SK-N-SH treated with all-trans-retinoic acid at 6 μM for 48 hours (cell line): ENCODE results near the gene LRCH1.

Source experiments
- ATAC-seq: fragments of 200-7000 bp; cut with Tn5 transposase; 3 replicates; pipeline ENCODE4 v1.9.1; 2020; ENCODE audit warnings: mild to moderate bottlenecking, moderate library complexity
- ARNTL ChIP-seq: fragments of 450-650 bp; formaldehyde crosslinking; IDR thresholded peaks from 2 replicates; pipeline ENCODE4 v1.5.0; 2020; ENCODE audit warnings: low read depth, mild to moderate bottlenecking, moderate library complexity, borderline replicate concordance
- BACH2 ChIP-seq: fragments of 250-450 bp; sonication (Bioruptor Pico); IDR thresholded peaks from 2 replicates; pipeline ENCODE4 v1.9.0; 2021; ENCODE audit warnings: mild to moderate bottlenecking, borderline replicate concordance
- CREB5 ChIP-seq: fragments of 250-450 bp; sonication (Bioruptor Pico); IDR thresholded peaks from 2 replicates; pipeline ENCODE4 v1.5.1; 2020; ENCODE audit warnings: low read depth, mild to moderate bottlenecking, moderate library complexity
- CSDC2 ChIP-seq: fragments of 250-450 bp; sonication (Bioruptor Pico); IDR thresholded peaks from 2 replicates; pipeline ENCODE4 v1.5.0; 2020; ENCODE audit warnings: mild to moderate bottlenecking, moderate library complexity
- CSRNP3 ChIP-seq: fragments of 250-450 bp; sonication (Bioruptor Pico); IDR thresholded peaks from 2 replicates; pipeline ENCODE4 v1.5.1; 2021; ENCODE audit warnings: mild to moderate bottlenecking, moderate library complexity
- ESRRG ChIP-seq: fragments of 250-450 bp; sonication (Bioruptor Pico); IDR thresholded peaks from 2 replicates; pipeline ENCODE4 v1.6.1; 2021; ENCODE audit warnings: mild to moderate bottlenecking
- GLIS3 ChIP-seq: fragments of 250-450 bp; sonication (Bioruptor Pico); IDR thresholded peaks from 2 replicates; pipeline ENCODE4 v1.5.0; 2020; ENCODE audit warnings: mild to moderate bottlenecking, moderate library complexity
- ISL1 ChIP-seq: fragments of 250-450 bp; sonication (Bioruptor Pico); IDR thresholded peaks from 2 replicates; pipeline ENCODE4 v2.1.2; 2022; ENCODE audit warnings: mild to moderate bottlenecking, moderate library complexity
- OSR1 ChIP-seq: fragments of 250-450 bp; sonication (Bioruptor Pico); IDR thresholded peaks from 2 replicates; pipeline ENCODE4 v1.8.0; 2022; ENCODE audit warnings: moderate library complexity, mild to moderate bottlenecking, inconsistent platforms
- PATZ1 ChIP-seq: fragments of 250-450 bp; sonication (Bioruptor Pico); IDR thresholded peaks from 2 replicates; pipeline ENCODE4 v1.8.0; 2020; ENCODE audit warnings: mild to moderate bottlenecking, moderate library complexity, borderline replicate concordance
- POU6F1 ChIP-seq: fragments of 250-450 bp; sonication (Bioruptor Pico); IDR thresholded peaks from 2 replicates; pipeline ENCODE4 v1.8.0; 2021; ENCODE audit warnings: low read depth, mild to moderate bottlenecking, moderate library complexity, borderline replicate concordance
- PPARA ChIP-seq: fragments of 250-450 bp; sonication (Bioruptor Pico); IDR thresholded peaks from 2 replicates; pipeline ENCODE4 v1.5.0; 2020; ENCODE audit warnings: mild to moderate bottlenecking, borderline replicate concordance
- RARB ChIP-seq: fragments of 250-450 bp; sonication (Bioruptor Pico); IDR thresholded peaks from 2 replicates; pipeline ENCODE4 v1.8.0; 2021; ENCODE audit warnings: mild to moderate bottlenecking, moderate library complexity
- SNAI2 ChIP-seq: fragments of 250-450 bp; sonication (Bioruptor Pico); IDR thresholded peaks from 2 replicates; pipeline ENCODE4 v1.5.0; 2020; ENCODE audit warnings: mild to moderate bottlenecking, moderate library complexity
- TCF4 ChIP-seq: fragments of 250-450 bp; sonication (Bioruptor Pico); IDR thresholded peaks from 2 replicates; pipeline ENCODE4 v1.8.0; 2021; ENCODE audit warnings: mild to moderate bottlenecking, moderate library complexity, borderline replicate concordance
- TOX ChIP-seq: fragments of 250-450 bp; sonication (Bioruptor Pico); IDR thresholded peaks from 2 replicates; pipeline ENCODE4 v1.8.0; 2021; ENCODE audit warnings: mild to moderate bottlenecking, moderate library complexity, borderline replicate concordance
- TSHZ2 ChIP-seq: fragments of 250-450 bp; sonication (Bioruptor Pico); IDR thresholded peaks from 2 replicates; pipeline ENCODE4 v1.5.0; 2020; ENCODE audit warnings: mild to moderate bottlenecking, moderate library complexity
- ZC3H10 ChIP-seq: fragments of 250-450 bp; sonication (Bioruptor Pico); IDR thresholded peaks from 2 replicates; pipeline ENCODE4 v1.5.1; 2021; ENCODE audit warnings: mild to moderate bottlenecking, moderate library complexity
- ZFP3 ChIP-seq: fragments of 250-450 bp; sonication (Bioruptor Pico); IDR thresholded peaks from 2 replicates; pipeline ENCODE4 v1.5.0; 2020; ENCODE audit warnings: mild to moderate bottlenecking, moderate library complexity
- ZFP30 ChIP-seq: fragments of 450-650 bp; formaldehyde crosslinking; IDR thresholded peaks from 2 replicates; pipeline ENCODE4 v1.5.0; 2022; ENCODE audit warnings: mild to moderate bottlenecking, moderate library complexity
- ZNF565 ChIP-seq: fragments of 450-650 bp; formaldehyde crosslinking; conservative IDR thresholded peaks from 2 replicates; pipeline ENCODE4 v1.5.0; 2020; ENCODE audit warnings: low read depth, mild to moderate bottlenecking, moderate library complexity
- ZNF70 ChIP-seq: fragments of 450-650 bp; formaldehyde crosslinking; IDR thresholded peaks from 2 replicates; pipeline ENCODE4 v1.5.0; 2020; ENCODE audit warnings: mild to moderate bottlenecking, moderate library complexity
- ZNF8 ChIP-seq: fragments of 450-650 bp; formaldehyde crosslinking; IDR thresholded peaks from 2 replicates; pipeline ENCODE4 v1.5.0; 2020; ENCODE audit warnings: mild to moderate bottlenecking, moderate library complexity

The LRCH1 gene

GRCh38 chr13:46535825-46536224, 17.1 kb upstream of the LRCH1 start (continued):
- TF ChIP-seq CREB5 (CRISPR knock-in tag): no peak
- no peak for TF ChIP-seq ZFP30 (CRISPR knock-in tag)

GRCh38 chr13:46536341-46536740, 16.6 kb upstream of the LRCH1 start:
- no peak for ATAC-seq
- TF ChIP-seq ZFP30 (CRISPR knock-in tag): no peak
- no peak for TF ChIP-seq ESRRG (CRISPR knock-in tag)
- no peak for TF ChIP-seq TSHZ2 (CRISPR knock-in tag)
- TF ChIP-seq ZNF8 (CRISPR knock-in tag): no peak
- no peak for TF ChIP-seq ZFP3
- TF ChIP-seq RARB (CRISPR knock-in tag): no peak
- TF ChIP-seq CSRNP3 (CRISPR knock-in tag): no peak
- no peak for TF ChIP-seq TOX
- no peak for TF ChIP-seq OSR1 (CRISPR knock-in tag)
- TF ChIP-seq GLIS3 (CRISPR knock-in tag): no peak
- TF ChIP-seq PPARA (CRISPR knock-in tag): no peak
- TF ChIP-seq PATZ1: no peak
- TF ChIP-seq ZC3H10 (CRISPR knock-in tag): no peak
- no peak for TF ChIP-seq CSDC2 (CRISPR knock-in tag)
- TF ChIP-seq ZNF565 (CRISPR knock-in tag): no peak

- TF ChIP-seq ZFP30 (CRISPR knock-in tag) (no peak), TSHZ2 (CRISPR knock-in tag) (no peak), SNAI2 (CRISPR knock-in tag) (no peak), ZNF70 (no peak), PPARA (CRISPR knock-in tag) (no peak), ZNF565 (CRISPR knock-in tag) (no peak), ZNF8 (CRISPR knock-in tag) (no peak), ESRRG (CRISPR knock-in tag) (no peak), ZFP3 (no peak), OSR1 (CRISPR knock-in tag) (no peak), TCF4 (CRISPR knock-in tag) (no peak), BACH2 (CRISPR knock-in tag) (no peak), ZC3H10 (CRISPR knock-in tag) (no peak), ARNTL (CRISPR knock-in tag) (no peak), ISL1 (no peak), POU6F1 (CRISPR knock-in tag) (no peak)
- ATAC-seq: no peak
Measured at GRCh38 chr13:46539231-46539630, 13.7 kb upstream of the LRCH1 start.
